Tibial nerve (tissue), 4 donors: ENCODE measurements around the gene DES.
"Not testable (repeated sequence)": the region's sequence is repeated elsewhere in the genome, so short reads cannot be mapped to it uniquely, and the experiment has no call there.

ENCODE experiments used
- EP300 ChIP-seq, 2 donors: sonication (generic); formaldehyde crosslinking; IDR thresholded peaks; one replicate each; pipeline ENCODE4 v1.6.1; 2017; ENCODE audit warnings: antibody characterized with exemption in 2 of 2, mild to moderate bottlenecking in 1 of 2
- POLR2A ChIP-seq, 2 donors: fragments of 450-650 bp; IDR thresholded peaks; one replicate each; pipeline ENCODE4 v1.6.1; 2017; ENCODE audit warnings: antibody characterized with exemption in 2 of 2, mild to moderate bottlenecking in 2 of 2, moderate library complexity in 2 of 2
- TF ChIP-seq, protein P1 (sequence below), 5 experiments: fragments of 200-600 bp in 3 of 5; fragments of 450-650 bp in 2 of 5; sonication (generic) in 3 of 5; IDR thresholded peaks; one replicate each; pipeline ENCODE4 v1.5.1; 2016 to 2019; ENCODE audit warnings: antibody characterized with exemption in 5 of 5, mild to moderate bottlenecking in 3 of 5, moderate library complexity in 2 of 5

DNA sequence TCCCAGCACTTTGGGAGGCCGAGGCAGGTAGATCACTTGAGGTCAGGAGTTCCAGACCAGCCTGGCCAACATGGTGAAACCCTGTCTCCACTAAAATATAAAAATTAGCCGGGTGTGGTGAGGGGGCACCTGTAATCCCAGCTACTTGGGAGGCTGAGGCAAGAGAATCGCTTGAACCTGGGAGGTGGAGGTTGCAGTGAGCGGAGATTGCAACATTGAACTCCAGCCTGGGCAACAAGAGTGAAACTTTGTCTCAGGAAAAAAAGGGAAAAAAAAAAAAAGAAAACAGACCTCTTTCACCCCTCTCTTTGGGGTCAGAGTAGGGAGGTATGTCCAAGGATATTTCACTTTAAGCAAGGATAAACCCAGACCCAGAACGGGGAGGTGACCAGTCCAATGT, 10.8 kb upstream of the DES start:
- TF ChIP-seq POLR2A, EP300 (IDR thresholded peaks at IDR 0.05): not testable (repeated sequence)
- TF ChIP-seq, protein P1, sequence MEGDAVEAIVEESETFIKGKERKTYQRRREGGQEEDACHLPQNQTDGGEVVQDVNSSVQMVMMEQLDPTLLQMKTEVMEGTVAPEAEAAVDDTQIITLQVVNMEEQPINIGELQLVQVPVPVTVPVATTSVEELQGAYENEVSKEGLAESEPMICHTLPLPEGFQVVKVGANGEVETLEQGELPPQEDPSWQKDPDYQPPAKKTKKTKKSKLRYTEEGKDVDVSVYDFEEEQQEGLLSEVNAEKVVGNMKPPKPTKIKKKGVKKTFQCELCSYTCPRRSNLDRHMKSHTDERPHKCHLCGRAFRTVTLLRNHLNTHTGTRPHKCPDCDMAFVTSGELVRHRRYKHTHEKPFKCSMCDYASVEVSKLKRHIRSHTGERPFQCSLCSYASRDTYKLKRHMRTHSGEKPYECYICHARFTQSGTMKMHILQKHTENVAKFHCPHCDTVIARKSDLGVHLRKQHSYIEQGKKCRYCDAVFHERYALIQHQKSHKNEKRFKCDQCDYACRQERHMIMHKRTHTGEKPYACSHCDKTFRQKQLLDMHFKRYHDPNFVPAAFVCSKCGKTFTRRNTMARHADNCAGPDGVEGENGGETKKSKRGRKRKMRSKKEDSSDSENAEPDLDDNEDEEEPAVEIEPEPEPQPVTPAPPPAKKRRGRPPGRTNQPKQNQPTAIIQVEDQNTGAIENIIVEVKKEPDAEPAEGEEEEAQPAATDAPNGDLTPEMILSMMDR (IDR thresholded peaks at IDR 0.05), result not testable (repeated sequence)
